SH-SY5Y (cell line): ENCODE results near the gene KDM4D.

Experiments used
- GATA2 ChIP-seq: IDR thresholded peaks from 2 replicates; pipeline ENCODE4 v1.6.1; 2011; ENCODE audit warnings: mild to moderate bottlenecking, low read depth, low read length
- GATA3 ChIP-seq: IDR thresholded peaks from 2 replicates; pipeline ENCODE4 v1.6.1; 2011; ENCODE audit warnings: low read depth, mild to moderate bottlenecking, low read length, moderate library complexity

DNA sequence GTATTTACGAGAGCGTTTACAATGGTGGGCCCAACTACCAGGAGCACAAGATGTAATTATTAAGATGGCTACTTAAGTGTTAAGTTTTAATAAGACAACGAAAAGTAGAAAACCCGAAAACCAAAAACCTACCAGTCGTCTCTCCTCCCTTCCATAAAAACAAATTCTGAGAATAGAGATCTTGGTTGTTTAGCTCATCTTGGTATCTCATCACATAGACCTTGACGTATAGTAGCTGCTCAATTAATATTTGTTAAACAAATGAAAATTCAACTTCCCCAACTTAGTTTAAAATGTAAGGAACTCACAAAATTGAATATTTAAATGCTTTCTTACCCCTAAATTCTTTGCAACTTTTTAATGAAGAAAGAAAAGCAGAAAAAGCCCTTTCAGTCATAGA is 669 bp downstream of the KDM4D start:
- TF ChIP-seq GATA2 (no peak), GATA3 (no peak)
